IMR-90 (cell line): ENCODE results near the gene ZBTB8A. TPM values are rescaled to one million over a fixed set of nuclear protein-coding genes. Genes with fewer than 3 reads are reported as not detected.

ENCODE experiments used
- ATAC-seq: fragments of 200-7000 bp; cut with Tn5 transposase; 2 replicates; pipeline ENCODE4 v1.9.1; 2020; ENCODE audit warnings: low read depth, mild to moderate bottlenecking, moderate library complexity
- BruUV-seq: library from RNA; stranded (reverse); fragments of 400-500 nt; replicated peaks from 2 replicates; lab custom pipeline; 2021; lab: Mats Ljungman, UMichigan
- CTCF ChIA-PET: fragments of 300-600 bp; formaldehyde crosslinking; extraction: SDS; loops from one replicate; lab custom pipeline; 2021; ENCODE audit warnings: antibody characterized with exemption; lab: Yijun Ruan, JAX
- POLR2A ChIA-PET: fragments of 300-600 bp; sonication (Branson Sonifier 250); formaldehyde crosslinking; loops from one replicate; lab custom pipeline; 2022; ENCODE audit warnings: antibody characterized with exemption; ENCODE audit not compliant: unreplicated experiment; lab: Charles Lee
- DNase-seq: peaks from one replicate; pipeline ENCODE4 v3.0.0; 2013
- H2AFZ ChIP-seq: replicated peaks from 2 replicates; pipeline ENCODE3; 2013; ENCODE audit warnings: low read length, mild to moderate bottlenecking; ENCODE audit not compliant: poor library complexity
- H2AK5ac ChIP-seq: 2 replicates; pipeline ENCODE4 v1.6.1; 2013; ENCODE audit warnings: low read depth, low read length, inconsistent platforms
- H2AK9ac ChIP-seq: replicated peaks from 2 replicates; pipeline ENCODE3; 2013; ENCODE audit warnings: mild to moderate bottlenecking, low read depth, low read length, moderate library complexity; ENCODE audit not compliant: poor library complexity
- H2BK120ac ChIP-seq: 2 replicates; pipeline ENCODE4 v1.6.1; 2013; ENCODE audit warnings: low read depth, low read length, inconsistent platforms
- H2BK15ac ChIP-seq: 3 replicates; pipeline ENCODE4 v1.6.1; 2013; ENCODE audit warnings: low read depth, low read length, inconsistent platforms
- H2BK20ac ChIP-seq: 2 replicates; pipeline ENCODE4 v1.6.1; 2013; ENCODE audit warnings: low read depth, mild to moderate bottlenecking, inconsistent platforms, low read length, moderate library complexity
- H2BK5ac ChIP-seq: 2 replicates; pipeline ENCODE4 v1.6.1; 2013; ENCODE audit warnings: mild to moderate bottlenecking, low read depth, low read length, inconsistent platforms; ENCODE audit not compliant: poor library complexity, severe bottlenecking
- H3K14ac ChIP-seq: replicated peaks from 2 replicates; pipeline ENCODE4 v1.6.1; 2013; ENCODE audit warnings: low read depth, low read length, inconsistent platforms
- H3K18ac ChIP-seq: 2 replicates; pipeline ENCODE4 v1.6.1; 2013; ENCODE audit warnings: low read depth, low read length, control low read depth
- H3K23ac ChIP-seq: 2 replicates; pipeline ENCODE4 v1.6.1; 2013; ENCODE audit warnings: low read depth, low read length, inconsistent platforms
- H3K27ac ChIP-seq: 2 replicates; pipeline ENCODE4 v1.5.1; 2013; ENCODE audit warnings: mild to moderate bottlenecking, control low read depth, low read length; ENCODE audit not compliant: insufficient read depth
- H3K27me3 ChIP-seq: 2 replicates; pipeline ENCODE4 v1.6.1; 2013; ENCODE audit warnings: low read length; ENCODE audit not compliant: control insufficient read depth, insufficient read depth
- H3K36me3 ChIP-seq: 2 replicates; pipeline ENCODE4 v1.6.1; 2013; ENCODE audit warnings: low read length, mixed read lengths; ENCODE audit not compliant: control insufficient read depth, insufficient read depth
- H3K4ac ChIP-seq: 2 replicates; pipeline ENCODE4 v1.6.1; 2013; ENCODE audit warnings: low read depth, low read length, inconsistent platforms
- H3K4me1 ChIP-seq: 2 replicates; pipeline ENCODE4 v1.6.1; 2013; ENCODE audit warnings: low read length, mixed read lengths; ENCODE audit not compliant: control insufficient read depth, insufficient read depth
- H3K4me2 ChIP-seq: 2 replicates; pipeline ENCODE4 v1.6.1; 2013; ENCODE audit warnings: low read depth, mild to moderate bottlenecking, control low read depth, low read length, moderate library complexity
- H3K4me3 ChIP-seq: 2 replicates; pipeline ENCODE4 v1.5.1; 2013; ENCODE audit warnings: low read depth, mild to moderate bottlenecking, control low read depth, low read length, moderate library complexity; ENCODE audit not compliant: insufficient read depth
- H3K56ac ChIP-seq: 2 replicates; pipeline ENCODE4 v1.6.1; 2013; ENCODE audit warnings: low read length, inconsistent platforms; ENCODE audit not compliant: insufficient read depth; ENCODE audit errors: extremely low read depth
- H3K79me1 ChIP-seq, 2 experiments: 2 replicates each; pipeline ENCODE4 v1.6.1; 2013; ENCODE audit warnings: low read length in 2 of 2, inconsistent platforms in 1 of 2, low read depth in 1 of 2
- H3K9ac ChIP-seq: 2 replicates; pipeline ENCODE4 v1.6.1; 2013; ENCODE audit warnings: low read depth, low read length, control low read depth
- H3K9me1 ChIP-seq: 2 replicates; pipeline ENCODE4 v1.6.1; 2013; ENCODE audit warnings: low read length, inconsistent platforms; ENCODE audit not compliant: insufficient read depth
- H3K9me3 ChIP-seq: 2 replicates; pipeline ENCODE4 v1.6.1; 2013; ENCODE audit warnings: low read length; ENCODE audit not compliant: control insufficient read depth, insufficient read depth
- H4K20me1 ChIP-seq: 2 replicates; pipeline ENCODE4 v1.6.1; 2013; ENCODE audit warnings: low read length, inconsistent platforms; ENCODE audit not compliant: insufficient read depth
- H4K5ac ChIP-seq: 2 replicates; pipeline ENCODE4 v1.6.1; 2013; ENCODE audit warnings: mild to moderate bottlenecking, low read depth, low read length, control low read depth
- H4K8ac ChIP-seq, 2 experiments: 2 replicates each; pipeline ENCODE4 v1.6.1; 2013; ENCODE audit warnings: low read depth in 2 of 2, low read length in 2 of 2, control low read depth in 1 of 2, inconsistent platforms in 1 of 2
- H4K91ac ChIP-seq: 2 replicates; pipeline ENCODE4 v1.6.1; 2013; ENCODE audit warnings: low read depth, low read length, inconsistent platforms; ENCODE audit not compliant: insufficient read depth
- BHLHE40 ChIP-seq: fragments of 150-350 bp; IDR thresholded peaks from 2 replicates; pipeline ENCODE4 v1.6.1; 2016; ENCODE audit warnings: mild to moderate bottlenecking, low read depth, low read length
- CEBPB ChIP-seq: IDR thresholded peaks from 2 replicates; pipeline ENCODE4 v1.6.1; 2012; ENCODE audit warnings: low read depth, low read length, improper control_type of control experiment
- CHD1 ChIP-seq: IDR thresholded peaks from 2 replicates; pipeline ENCODE4 v1.6.1; 2012; ENCODE audit warnings: low read depth, low read length, improper control_type of control experiment
- CTCF ChIP-seq: conservative IDR thresholded peaks from 2 replicates; pipeline ENCODE4 v1.5.1; 2012; ENCODE audit warnings: mild to moderate bottlenecking, low read depth, low read length, improper control_type of control experiment
- FOS ChIP-seq: fragments of 150-350 bp; IDR thresholded peaks from 2 replicates; pipeline ENCODE4 v1.6.1; 2016; ENCODE audit warnings: low read depth, low read length
- MAFK ChIP-seq: IDR thresholded peaks from 2 replicates; pipeline ENCODE4 v1.6.1; 2012; ENCODE audit warnings: low read depth, low read length, improper control_type of control experiment
- MAZ ChIP-seq: IDR thresholded peaks from 2 replicates; pipeline ENCODE4 v1.6.1; 2012; ENCODE audit warnings: low read depth, mild to moderate bottlenecking, low read length, improper control_type of control experiment, moderate library complexity, borderline replicate concordance
- MXI1 ChIP-seq: IDR thresholded peaks from 2 replicates; pipeline ENCODE4 v1.6.1; 2012; ENCODE audit warnings: low read depth, mild to moderate bottlenecking, low read length, moderate library complexity, borderline replicate concordance
- NFE2L2 ChIP-seq: fragments of 150-350 bp; IDR thresholded peaks from 2 replicates; pipeline ENCODE4 v1.6.1; 2016; ENCODE audit warnings: low read depth, mild to moderate bottlenecking, low read length
- POLR2A ChIP-seq: IDR thresholded peaks from 2 replicates; pipeline ENCODE4 v1.6.1; 2012; ENCODE audit warnings: mild to moderate bottlenecking, low read depth, low read length
- RAD21 ChIP-seq: IDR thresholded peaks from 2 replicates; pipeline ENCODE4 v1.6.1; 2012; ENCODE audit warnings: low read length, improper control_type of control experiment
- RCOR1 ChIP-seq: IDR thresholded peaks from 2 replicates; pipeline ENCODE4 v1.6.1; 2012; ENCODE audit warnings: mild to moderate bottlenecking, low read length, improper control_type of control experiment; ENCODE audit not compliant: insufficient replicate concordance
- RFX5 ChIP-seq: IDR thresholded peaks from 2 replicates; pipeline ENCODE4 v1.8.0; 2012; ENCODE audit warnings: low read depth, mild to moderate bottlenecking, low read length, moderate library complexity
- SMC3 ChIP-seq: fragments of 150-350 bp; IDR thresholded peaks from 2 replicates; pipeline ENCODE4 v1.6.1; 2016; ENCODE audit warnings: low read depth, mild to moderate bottlenecking, antibody characterized with exemption, low read length, moderate library complexity
- WGBS, 2 experiments: methylation state at CpG; one replicate each; pipeline versions ENCODE4 v1.1.5 to v1.1.7; 2013; ENCODE audit warnings: missing lambda C conversion rate in 2 of 2; ENCODE audit not compliant: insufficient read length in 1 of 2; ENCODE audit errors: extremely low coverage in 2 of 2; 5-methylcytosine and 5-hydroxymethylcytosine counted together
- dilution Hi-C: fragments of 300-500 bp; cut with HindIII; formaldehyde crosslinking; loops from one replicate; pipeline ENCODE4 v1.14.3; 2018; ENCODE audit warnings: low sequenced_read_pairs; ENCODE audit not compliant: unreplicated experiment
- in situ Hi-C: fragments of 300-500 bp; cut with MboI; formaldehyde crosslinking; loops from 3 replicates; pipeline ENCODE4 v1.14.3; 2019; ENCODE audit warnings: low sequenced_read_pairs, inconsistent platforms, mixed read lengths
- intact Hi-C: fragments of 100-400 bp; cut with micrococcal nuclease; formaldehyde crosslinking; loops from 2 replicates; pipeline ENCODE4 v1.10.0; 2022
- polyA plus RNA-seq, 3 experiments: library from polyadenylated mRNA; depleted of rRNA; stranded (reverse); fragments of >200 nt; gene quantifications; 2 replicates each; pipeline ENCODE4 v1.2.3, GENCODE V29; 2012; ENCODE audit warnings: low replicate concordance in 1 of 3
- total RNA-seq: library from RNA; depleted of rRNA; stranded (reverse); fragments of >200 nt; gene quantifications from 2 replicates; pipeline ENCODE4 v1.2.3, GENCODE V29; 2012
- TF ChIP-seq, protein P1 (sequence below): fragments of 150-350 bp; IDR thresholded peaks from 2 replicates; pipeline ENCODE4 v1.6.1; 2016; ENCODE audit warnings: low read depth, mild to moderate bottlenecking, low read length, moderate library complexity, borderline replicate concordance

ZBTB8A gene
- total and polyA plus RNA-seq, 2 of the 4 experiments (the other 2 are of a cell fraction) = 2.1 to 6.1 TPM

- Histone ChIP-seq H3K79me1 (peaks cover 12 to 45% of the 10 kb centered on the region in 2 experiments), H2AK9ac (no peak overlapping the region), H3K27me3 (no peaks in the 10 kb centered on the region), H3K9me1 (no peaks in the 10 kb centered on the region; the same call in 1 of the 2 replicates), H2AFZ (no peak overlapping the region), H3K4ac (no peak overlapping the region), H4K91ac (no peak overlapping the region), H3K36me3 (peaks cover 6% of the 10 kb centered on the region), H4K20me1 (peaks cover 15% of the 10 kb centered on the region), H4K8ac (no peak overlapping the region), H4K5ac (no peak overlapping the region), H3K9ac (no peak overlapping the region), H3K18ac (no peak overlapping the region), H2BK15ac (no peak overlapping the region), H2BK5ac (no peak overlapping the region), H2BK120ac (no peak overlapping the region), H3K23ac (no peak overlapping the region), H3K56ac (no peak overlapping the region), H3K4me3 (no peak overlapping the region), H3K27ac (no peak overlapping the region), H3K14ac (no peak overlapping the region), H2AK5ac (no peak overlapping the region), H3K9me3 (no peaks in the 10 kb centered on the region), H2BK20ac (no peak overlapping the region), H3K4me2 (no peak overlapping the region), H3K4me1 (no peaks in the 10 kb centered on the region; the same call in 1 of the 2 replicates)
- POLR2A ChIA-PET = no interaction called here
- DNase-seq = no peak
- intact Hi-C loops (no loop called here), dilution Hi-C loops (no loop called here), in situ Hi-C loops (no loop called here)
- CTCF ChIA-PET = no interaction called here
- BruUV-seq = no TSS peak
- WGBS, 2 experiments = no CpG with 5 or more reads among the region's 6 CpGs
- ATAC-seq = no peak
- TF ChIP-seq CEBPB (no peak), MAZ (no peak), NFE2L2 (no peak), POLR2A (no peak), RFX5 (no peak), FOS (no peak), CTCF (no peak), SMC3 (no peak), CHD1 (no peak), MXI1 (no peak), BHLHE40 (no peak), MAFK (no peak), RAD21 (no peak), RCOR1 (no peak)
- TF ChIP-seq, protein P1, sequence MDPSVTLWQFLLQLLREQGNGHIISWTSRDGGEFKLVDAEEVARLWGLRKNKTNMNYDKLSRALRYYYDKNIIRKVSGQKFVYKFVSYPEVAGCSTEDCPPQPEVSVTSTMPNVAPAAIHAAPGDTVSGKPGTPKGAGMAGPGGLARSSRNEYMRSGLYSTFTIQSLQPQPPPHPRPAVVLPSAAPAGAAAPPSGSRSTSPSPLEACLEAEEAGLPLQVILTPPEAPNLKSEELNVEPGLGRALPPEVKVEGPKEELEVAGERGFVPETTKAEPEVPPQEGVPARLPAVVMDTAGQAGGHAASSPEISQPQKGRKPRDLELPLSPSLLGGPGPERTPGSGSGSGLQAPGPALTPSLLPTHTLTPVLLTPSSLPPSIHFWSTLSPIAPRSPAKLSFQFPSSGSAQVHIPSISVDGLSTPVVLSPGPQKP = no peak
Measured at GRCh38 chr1:32647308-32648134, 108.3 kb downstream of the ZBTB8A start.
